Measurements from ENCODE around the gene CACNA2D1. TPM values are rescaled to one million over a fixed set of nuclear protein-coding genes. Genes with fewer than 3 reads are reported as not detected.
"Not testable (repeated sequence)": the region's sequence is repeated elsewhere in the genome, so short reads cannot be mapped to it uniquely, and the experiment has no call there.

Gene CACNA2D1
- total RNA-seq, 2 experiments from 2014 or later = not detected

- no peaks in the 10 kb centered on the region for H3K4me1 Mint-ChIP-seq (ENCODE audit: low read depth)
- H3K4me3 Mint-ChIP-seq = no peak overlapping the region
- H3K27ac Mint-ChIP-seq = no peak overlapping the region
- POLR2A ChIA-PET = no interaction called here
- H3K36me3 Mint-ChIP-seq (ENCODE audit: low read depth) = no peaks in the 10 kb centered on the region
- no peak for TF ChIP-seq CTCF (IDR thresholded peaks at IDR 0.05)
- no peaks in the 10 kb centered on the region for H3K9me3 Mint-ChIP-seq
- ATAC-seq (no peak), DNase-seq (no peak)
- peaks cover 22% of the 10 kb centered on the region for H3K27me3 Mint-ChIP-seq
- CTCF ChIA-PET = no interaction called here
- intact Hi-C loops (cut with micrococcal nuclease) = no loop called here
These were observed 5.1 kb downstream of the CACNA2D1 start for GRCh38 chr7:82438521-82438920.

- intact Hi-C loops (cut with micrococcal nuclease) = no loop called here
- no peaks in the 10 kb centered on the region for H3K36me3 Mint-ChIP-seq (ENCODE audit: low read depth)
- DNase-seq (no peak), ATAC-seq (no peak)
- no peaks in the 10 kb centered on the region for H3K4me1 Mint-ChIP-seq (ENCODE audit: low read depth)
- H3K27ac Mint-ChIP-seq = no peak overlapping the region
- no peak overlapping the region for H3K4me3 Mint-ChIP-seq
- no peaks in the 10 kb centered on the region for H3K9me3 Mint-ChIP-seq
- POLR2A ChIA-PET = no interaction called here
- CTCF ChIA-PET = no interaction called here
- no peak for TF ChIP-seq CTCF (IDR thresholded peaks at IDR 0.05)
- peaks cover 4% of the 10 kb centered on the region for H3K27me3 Mint-ChIP-seq
These were observed 7.8 kb downstream of the CACNA2D1 start for GRCh38 chr7:82435769-82436168.

GRCh38 chr7:82434275-82435022 lies 9.1 kb downstream of the CACNA2D1 start:
- Mint-ChIP-seq H3K27me3 (peaks cover 3% of the 10 kb centered on the region), H3K36me3 (ENCODE audit: low read depth) (no peaks in the 10 kb centered on the region), H3K4me1 (ENCODE audit: low read depth) (no peaks in the 10 kb centered on the region), H3K9me3 (no peaks in the 10 kb centered on the region), H3K27ac (no peak overlapping the region), H3K4me3 (no peak overlapping the region)
- CTCF ChIA-PET = no interaction called here
- POLR2A ChIA-PET = no interaction called here
- ATAC-seq = no peak
- intact Hi-C loops (cut with micrococcal nuclease) = no loop called here
- no peak for DNase-seq
- TF ChIP-seq CTCF (IDR thresholded peaks at IDR 0.05) = no peak

- H3K36me3 Mint-ChIP-seq (ENCODE audit: low read depth) = no peaks in the 10 kb centered on the region
- H3K27me3 Mint-ChIP-seq = peaks cover 3% of the 10 kb centered on the region
- ChIA-PET CTCF (no interaction called here), POLR2A (no interaction called here)
- H3K9me3 Mint-ChIP-seq = no peaks in the 10 kb centered on the region
- DNase-seq (no peak), ATAC-seq (no peak)
- intact Hi-C loops (cut with micrococcal nuclease) = no loop called here
- TF ChIP-seq CTCF (IDR thresholded peaks at IDR 0.05) = no peak
- no peaks in the 10 kb centered on the region for H3K4me1 Mint-ChIP-seq (ENCODE audit: low read depth)
- no peak overlapping the region for H3K27ac Mint-ChIP-seq
- no peak overlapping the region for H3K4me3 Mint-ChIP-seq
These were observed 10.1 kb downstream of the CACNA2D1 start for GRCh38 chr7:82433507-82433906.

- H3K27ac Mint-ChIP-seq; H3K27me3 Mint-ChIP-seq; POLR2A ChIA-PET; H3K4me3 Mint-ChIP-seq; H3K4me1 Mint-ChIP-seq (ENCODE audit: low read depth); H3K9me3 Mint-ChIP-seq; H3K36me3 Mint-ChIP-seq (ENCODE audit: low read depth); intact Hi-C loops (cut with micrococcal nuclease); DNase-seq; CTCF ChIA-PET; ATAC-seq: not testable (repeated sequence)
These were observed 10.8 kb downstream of the CACNA2D1 start for GRCh38 chr7:82432743-82433142.
